HG02763 (cell line): ENCODE data around the gene SOHLH2.

Experiments used
- ATAC-seq: cut with Tn5 transposase; IDR thresholded peaks from one replicate; pipeline ENCODE4 v1.9.1; 2021; ENCODE audit warnings: mild to moderate bottlenecking, moderate library complexity; ENCODE audit not compliant: unreplicated experiment

SOHLH2 gene

DNA sequence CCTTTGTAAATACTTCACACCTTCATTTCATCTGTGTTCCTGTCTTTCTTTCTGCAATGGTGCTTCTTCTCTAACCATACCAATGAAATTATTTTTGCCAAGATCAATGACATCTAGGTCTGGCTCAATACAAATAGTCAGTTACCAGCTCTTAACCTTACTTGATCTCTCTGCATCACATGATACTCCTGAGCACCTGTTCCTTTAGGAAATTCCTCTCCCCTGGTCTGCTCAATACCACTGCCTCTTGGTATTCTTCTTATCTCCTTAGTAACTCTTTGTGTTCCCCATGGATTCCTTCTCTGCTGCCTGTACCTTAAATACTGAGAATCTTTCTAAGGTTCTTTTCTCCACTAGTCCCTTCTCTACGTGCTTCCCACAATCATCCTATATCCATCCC, 25.9 kb downstream of the SOHLH2 start:
- no peak for ATAC-seq

DNA sequence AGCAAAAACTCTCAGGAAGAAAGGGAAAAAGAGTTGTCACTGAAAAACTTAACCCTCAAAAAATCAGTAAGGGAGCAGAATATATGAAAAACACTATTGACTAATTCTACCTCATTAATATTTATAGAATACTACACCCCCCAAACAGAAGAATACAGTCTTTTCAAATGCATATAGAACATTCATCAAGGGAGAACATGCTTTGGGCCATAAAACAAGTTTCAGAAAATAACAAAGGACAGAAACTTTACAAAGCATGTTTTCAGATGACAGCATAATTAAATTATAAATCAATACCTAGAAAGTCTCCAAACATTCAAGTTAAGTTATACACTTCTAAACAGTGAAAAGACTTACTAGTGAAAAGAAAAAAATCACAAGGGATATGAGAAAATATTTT, 30.5 kb downstream of the SOHLH2 start:
- no peak for ATAC-seq

DNA sequence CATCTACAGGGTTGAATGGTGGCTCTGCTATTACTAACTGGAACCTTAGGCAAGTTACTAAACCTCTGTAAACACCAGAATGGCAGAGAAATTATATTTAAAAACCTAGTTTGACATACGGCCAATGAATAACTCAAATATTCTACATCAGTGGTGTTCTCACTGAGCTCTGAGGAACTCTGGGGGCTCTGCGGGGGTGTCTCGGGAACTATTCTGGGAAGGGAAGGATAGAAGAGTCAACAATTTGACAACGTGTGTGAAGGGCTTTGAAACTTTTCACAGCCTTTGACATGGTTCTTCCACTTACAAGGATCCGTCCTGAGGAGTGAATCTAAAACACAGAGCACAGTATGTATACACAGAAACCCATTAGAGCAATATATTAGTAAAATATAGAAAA, 38.7 kb downstream of the SOHLH2 start:
- ATAC-seq: no peak

DNA sequence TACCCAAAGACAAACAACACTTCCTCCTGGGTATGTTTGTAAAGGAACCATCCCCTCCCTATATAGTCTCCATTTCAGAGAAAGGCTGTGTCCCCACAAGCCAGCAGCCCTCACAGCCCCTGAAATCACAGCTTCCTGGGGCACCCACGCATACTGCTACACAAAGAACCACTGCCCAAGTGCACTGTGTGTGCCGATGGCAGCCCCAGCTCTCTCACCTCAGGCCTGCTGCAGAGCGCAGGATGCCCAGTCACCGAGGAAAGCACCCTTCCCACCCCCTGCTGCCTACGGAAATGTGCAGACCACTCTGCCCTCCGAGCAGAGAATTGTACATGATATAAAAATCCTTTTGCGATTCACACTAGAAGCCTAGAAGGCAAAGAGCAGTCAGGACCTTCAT, 39.4 kb downstream of the SOHLH2 start:
- no peak for ATAC-seq

DNA sequence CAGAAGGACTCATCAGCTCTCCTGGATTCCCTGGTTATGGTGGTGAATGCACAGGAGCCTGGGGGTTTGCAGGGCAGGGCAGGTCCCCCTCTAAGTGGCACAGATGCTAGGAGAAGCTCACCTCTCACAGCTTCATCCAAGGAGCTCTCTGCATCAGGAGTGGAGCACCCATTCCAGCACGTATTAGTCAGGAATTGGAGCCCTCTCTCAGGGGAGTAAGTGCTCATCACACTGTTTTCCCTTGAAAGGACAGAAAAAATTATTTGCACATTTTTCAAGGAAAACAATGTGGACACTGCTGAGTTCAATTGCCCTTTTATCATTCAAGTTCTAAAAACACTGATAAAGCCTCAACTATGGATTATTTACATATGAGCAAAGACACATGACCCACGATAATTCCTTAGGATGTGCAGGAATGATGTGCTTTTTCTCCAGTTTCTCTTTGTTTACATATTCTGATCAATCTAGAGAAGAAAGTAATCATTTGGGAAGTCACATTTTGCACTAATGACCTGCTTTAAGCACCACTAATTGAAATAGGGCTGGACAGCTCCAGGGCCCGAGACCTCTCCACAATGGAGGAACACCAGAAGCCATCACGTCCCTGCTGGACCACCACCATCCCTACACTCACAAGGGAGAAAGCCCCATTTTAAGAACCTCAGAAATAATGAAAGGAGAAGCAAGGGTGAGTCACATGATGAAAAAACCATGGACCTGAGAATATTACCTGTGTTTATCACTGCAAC, 40.6 kb downstream of the SOHLH2 start:
- ATAC-seq: no peak

DNA sequence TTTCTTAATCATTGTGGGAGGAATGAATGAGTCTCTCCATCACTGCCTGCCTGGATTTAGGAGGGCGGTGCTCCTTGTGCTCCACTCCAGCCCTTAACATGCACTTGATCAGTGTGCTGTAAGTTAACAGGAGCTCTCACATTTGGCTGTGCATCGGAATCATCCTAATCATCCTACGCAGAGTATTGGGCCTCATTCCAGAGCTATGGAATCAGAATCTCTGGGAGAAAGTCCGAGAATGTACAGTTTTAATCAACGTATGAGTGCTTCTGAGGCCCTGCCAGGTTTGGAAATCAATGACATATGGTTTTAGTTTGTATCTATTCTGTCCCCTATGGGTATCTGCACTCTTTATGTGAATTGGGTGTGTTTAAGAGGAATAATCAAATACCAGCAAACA, 48.3 kb downstream of the SOHLH2 start:
- ATAC-seq: no peak

DNA sequence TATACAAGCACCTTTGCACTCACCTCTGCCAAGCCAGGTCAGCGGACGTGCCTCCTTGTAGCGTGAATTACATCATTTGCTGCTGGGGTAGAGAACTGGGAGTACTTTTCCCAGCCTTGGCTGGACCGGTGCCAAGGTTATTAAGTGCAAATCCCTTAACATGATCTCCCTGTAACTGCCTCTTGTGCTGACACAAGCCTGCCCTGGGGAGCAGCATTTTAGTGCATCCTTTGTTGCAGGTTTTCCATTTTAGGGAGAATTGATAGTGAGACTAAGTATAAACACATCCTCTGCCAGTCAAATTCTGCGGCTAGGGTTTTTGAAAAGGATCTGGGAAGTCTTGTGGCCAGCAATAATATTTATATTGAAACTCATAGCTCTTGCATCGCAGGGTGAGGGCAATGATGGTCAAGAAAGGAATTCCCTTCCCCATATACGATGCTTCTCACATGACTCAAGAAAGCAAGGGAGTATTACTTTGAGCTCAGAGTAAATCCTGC, 50.5 kb downstream of the SOHLH2 start:
- no peak for ATAC-seq

DNA sequence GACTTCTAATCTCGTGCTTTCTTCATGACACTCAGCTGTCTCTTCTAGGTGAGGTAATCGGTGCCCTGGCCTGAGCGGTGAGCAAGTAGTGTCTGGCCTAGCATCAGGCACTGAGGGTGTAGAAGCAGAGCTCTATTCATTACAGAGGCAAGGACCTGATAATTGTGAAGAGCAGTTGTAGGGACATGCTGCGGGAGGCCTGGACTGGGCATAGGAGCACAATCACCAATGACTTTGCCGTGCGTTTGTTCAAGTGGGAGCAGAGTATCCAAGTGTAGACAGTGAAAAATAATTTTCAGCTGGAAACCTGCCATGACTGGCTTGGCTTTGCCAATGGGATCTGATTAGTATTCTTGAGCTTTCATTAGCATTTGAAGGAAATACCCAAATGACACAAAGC, 51.1 kb downstream of the SOHLH2 start:
- no peak for ATAC-seq

DNA sequence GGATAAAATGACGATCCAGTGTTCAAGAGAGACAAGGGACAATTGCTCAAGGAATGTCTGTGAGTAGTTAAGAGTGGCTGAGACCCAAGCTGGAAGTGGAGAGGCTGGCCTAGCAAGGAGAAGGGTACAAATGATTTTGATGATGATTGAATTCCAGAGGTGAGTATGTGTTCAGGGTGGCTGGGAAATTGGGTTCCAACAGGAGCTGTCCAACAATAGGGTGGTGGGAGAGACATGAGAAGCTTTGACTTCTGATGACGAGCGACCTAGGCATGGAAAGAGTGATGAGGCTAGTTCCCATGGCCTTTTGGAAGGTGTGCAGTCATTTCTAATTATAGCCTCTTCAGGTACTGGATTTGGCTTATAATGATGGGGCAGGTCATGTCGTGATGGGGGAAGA, 54.1 kb downstream of the SOHLH2 start:
- no peak for ATAC-seq

DNA sequence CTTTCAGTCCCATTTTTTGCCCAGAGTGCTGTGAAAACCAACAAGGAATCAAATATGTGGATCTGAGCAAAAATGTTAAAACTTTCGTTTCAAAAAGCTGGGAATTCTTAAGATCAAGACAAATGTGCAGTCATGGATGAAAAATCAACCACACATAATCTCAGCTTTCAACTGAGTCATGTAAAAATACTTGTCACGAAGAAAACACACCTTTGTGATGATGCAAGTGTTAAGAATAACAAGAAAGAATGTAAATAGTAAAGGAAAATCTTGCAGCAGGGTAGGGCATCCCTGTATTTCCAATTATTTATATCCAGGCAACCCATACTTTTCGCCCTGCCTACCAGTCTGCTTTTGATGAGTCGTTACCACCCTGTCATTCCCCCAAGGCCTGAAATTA, 55.7 kb downstream of the SOHLH2 start:
- no peak for ATAC-seq

DNA sequence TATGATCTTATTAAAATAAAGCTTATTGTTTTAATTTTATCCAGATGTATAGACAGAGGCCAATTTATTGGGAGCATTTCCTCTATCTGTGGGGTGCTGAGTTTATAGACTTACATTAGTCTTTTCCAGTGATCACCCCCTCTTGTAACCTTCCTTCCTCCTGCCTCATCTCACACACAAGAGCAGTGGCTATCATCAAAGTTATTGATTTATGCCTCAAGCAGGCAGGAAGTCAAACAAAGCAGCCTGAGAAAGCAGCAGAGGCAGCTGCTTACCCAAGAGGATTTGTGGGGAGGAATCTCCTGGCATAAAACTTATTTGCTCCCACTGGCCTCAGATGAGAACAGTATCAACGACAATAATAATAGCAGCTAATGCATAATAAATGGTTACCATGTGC, 56.9 kb downstream of the SOHLH2 start:
- ATAC-seq: no peak

DNA sequence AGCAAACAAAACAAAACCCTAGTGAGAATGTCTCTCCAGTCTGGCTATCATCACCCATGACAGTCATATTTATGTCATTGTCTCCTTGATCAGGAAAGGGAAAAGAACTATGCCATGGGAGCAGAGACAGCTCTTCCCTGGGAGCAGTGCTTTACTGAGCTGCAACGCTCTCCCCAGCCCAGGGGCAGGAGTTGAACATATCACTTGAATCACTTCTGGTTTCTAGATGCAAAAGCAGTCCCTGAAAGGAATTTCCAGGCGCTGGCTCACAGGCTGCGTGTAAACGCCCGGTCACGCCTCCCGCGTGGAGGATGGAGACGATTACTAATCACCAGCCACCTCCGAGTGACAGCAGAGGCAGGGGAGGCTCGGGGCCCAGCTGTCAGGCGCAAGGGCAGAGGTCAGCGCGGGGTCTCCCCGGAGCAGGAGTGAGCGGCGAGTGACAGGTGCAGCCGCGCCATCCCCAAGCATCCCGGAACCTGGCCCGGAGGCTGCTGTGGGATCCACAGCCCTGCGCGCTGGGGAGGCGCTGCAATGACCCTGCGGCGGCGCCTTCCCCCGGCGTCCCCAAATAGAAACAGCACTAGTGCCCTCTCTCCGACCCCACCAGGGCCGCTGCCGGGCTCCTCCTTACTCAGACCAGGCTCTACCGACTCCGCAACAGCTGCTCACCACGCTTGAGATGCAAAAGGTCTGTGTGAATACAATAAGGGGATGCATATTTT, 59.6 kb downstream of the SOHLH2 start:
- ATAC-seq: no peak

DNA sequence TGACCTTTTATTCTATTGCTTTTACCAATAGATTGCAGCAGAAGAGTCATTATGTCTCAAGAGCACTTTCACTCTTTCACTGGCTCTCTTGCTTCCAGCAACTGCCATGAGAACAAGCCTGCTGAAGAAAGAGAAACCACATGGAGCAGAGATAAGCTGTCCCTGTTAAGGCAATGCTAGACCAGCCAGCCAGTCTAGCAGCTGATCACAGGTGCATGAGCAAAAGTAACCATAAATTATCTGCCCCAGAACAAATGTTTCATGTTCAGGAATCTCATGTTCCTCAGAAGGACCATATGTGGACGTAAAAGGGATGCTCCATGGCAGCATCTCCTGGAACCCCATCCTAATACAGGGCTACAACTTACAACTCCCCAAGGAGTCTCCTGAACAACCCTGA, 62.8 kb downstream of the SOHLH2 start:
- no peak for ATAC-seq

DNA sequence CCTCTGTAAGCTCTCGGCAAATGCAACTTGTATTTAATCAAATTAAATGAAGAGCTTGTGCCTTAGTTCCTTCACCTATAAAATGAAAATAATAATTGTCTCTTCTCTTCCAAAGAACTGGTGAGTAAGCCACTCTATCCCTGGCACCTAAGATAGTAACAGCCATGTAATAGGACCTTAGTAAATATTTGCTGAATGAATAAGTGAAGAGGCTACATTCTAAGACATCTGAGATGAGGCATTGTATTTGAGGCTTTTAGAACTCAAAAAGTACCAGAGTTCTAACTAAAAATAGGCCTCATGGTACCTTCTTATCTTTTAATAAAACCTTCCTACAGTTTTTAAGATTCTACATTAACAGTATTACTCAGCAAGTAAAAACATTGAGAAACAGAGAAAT, 65.9 kb downstream of the SOHLH2 start:
- no peak for ATAC-seq

DNA sequence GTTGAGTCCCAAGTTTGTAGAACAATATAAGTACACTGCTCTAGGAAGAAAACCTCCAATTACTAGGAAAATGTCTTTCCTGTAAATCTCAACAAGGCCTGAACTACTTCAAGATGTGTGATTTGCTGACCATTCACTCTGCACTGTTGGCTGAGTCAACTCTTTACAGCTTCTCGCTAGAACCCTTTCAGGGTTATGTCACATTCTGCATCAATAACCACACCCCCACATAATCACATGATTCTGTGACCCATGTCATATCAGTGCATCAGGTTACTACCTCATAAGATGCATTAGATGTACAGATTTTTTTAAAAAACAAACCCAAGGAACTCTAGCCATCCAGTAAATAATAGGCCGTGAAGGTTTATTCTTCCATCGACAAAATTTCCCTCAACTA, 67.0 kb downstream of the SOHLH2 start:
- ATAC-seq: no peak

DNA sequence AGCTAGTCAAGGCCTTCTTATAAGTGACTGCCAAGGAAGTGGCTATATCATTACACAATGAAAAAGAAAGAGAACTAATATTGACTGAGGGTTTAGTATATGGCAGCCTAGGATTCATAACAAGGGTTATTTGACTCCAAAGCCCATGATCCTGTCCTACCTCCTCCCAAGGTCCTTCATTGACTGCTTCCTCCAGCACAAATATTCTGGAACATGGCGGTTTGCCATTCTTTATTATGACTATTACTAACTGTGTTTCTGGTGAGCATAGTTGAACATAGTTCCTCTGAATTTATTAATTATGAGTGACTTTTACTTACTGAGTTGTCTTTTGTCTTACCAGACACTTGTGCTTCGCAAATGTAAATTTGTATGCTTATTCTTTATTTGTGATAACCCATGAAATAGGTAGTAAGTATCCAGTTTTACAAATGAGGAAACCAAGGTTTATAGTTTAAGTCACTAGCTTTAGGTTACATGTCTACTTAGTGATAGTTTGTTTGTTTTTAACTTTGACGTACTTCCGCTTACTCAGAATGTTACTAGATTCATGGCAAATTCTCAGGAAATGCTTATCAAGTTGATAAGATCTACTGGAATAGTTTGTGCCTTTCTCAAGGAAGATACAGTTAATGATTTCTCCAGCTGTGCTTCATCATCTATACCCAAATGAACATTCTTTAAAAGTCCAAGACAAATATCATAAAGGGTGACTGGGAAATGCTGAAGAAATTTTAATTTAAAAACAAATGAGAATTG, 67.7 kb downstream of the SOHLH2 start:
- no peak for ATAC-seq

DNA sequence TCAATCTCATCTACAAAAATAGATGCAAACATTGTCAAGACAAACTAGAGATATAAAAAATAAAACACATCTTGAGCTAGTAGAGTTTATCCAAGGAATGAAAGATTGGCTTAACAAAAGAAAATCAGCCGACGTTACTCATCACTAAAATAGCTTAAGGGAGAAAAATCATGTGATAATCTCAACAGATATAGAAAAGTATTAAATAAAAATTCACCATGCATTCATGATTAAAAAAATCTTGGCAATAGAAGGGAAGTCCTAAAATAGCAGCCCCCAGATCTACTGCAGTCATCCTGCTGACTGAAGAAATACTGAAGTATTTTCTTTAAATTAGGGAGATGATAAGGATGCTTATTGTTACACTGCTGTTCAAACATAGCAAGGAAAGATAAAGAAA, 70.6 kb downstream of the SOHLH2 start:
- no peak for ATAC-seq

DNA sequence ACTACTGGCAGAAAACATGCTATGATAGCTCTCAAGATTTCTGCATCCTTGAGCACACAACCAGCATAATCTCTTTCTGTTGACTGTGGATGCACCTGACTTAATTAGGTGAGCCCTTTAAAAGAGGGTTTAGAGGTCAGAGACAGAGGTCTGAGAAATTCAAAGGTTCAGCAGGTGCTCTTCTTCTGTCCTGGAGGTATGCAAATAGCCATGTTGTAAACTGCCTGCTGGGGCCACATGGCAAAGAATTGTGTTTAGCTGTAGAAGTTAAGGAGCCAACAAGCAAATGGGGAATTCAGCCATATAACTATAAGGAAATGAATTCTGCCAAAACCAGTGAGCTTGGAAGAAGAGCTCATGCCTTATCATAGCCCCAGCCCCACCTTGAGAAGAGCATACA, 71.6 kb downstream of the SOHLH2 start:
- no peak for ATAC-seq

DNA sequence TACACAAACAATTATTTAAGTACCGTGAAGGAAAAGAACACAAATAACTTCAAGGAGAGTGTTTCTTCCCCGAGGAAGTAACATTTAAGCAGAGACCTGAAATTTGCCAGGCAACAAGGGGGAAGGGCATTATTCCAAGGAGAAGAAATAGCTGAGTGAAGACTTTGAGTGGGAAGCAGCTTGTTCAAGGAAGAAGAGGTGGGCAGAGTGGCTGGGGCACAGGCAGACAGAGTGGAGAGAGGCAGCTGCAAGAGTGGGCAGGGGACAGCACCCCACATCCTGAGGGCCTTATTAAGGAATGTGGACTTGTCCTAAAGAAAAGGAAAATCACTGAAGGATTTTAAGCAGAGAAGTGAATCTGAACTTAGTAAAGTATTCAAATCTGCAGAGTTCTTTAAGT, 78.5 kb downstream of the SOHLH2 start:
- ATAC-seq: no peak

DNA sequence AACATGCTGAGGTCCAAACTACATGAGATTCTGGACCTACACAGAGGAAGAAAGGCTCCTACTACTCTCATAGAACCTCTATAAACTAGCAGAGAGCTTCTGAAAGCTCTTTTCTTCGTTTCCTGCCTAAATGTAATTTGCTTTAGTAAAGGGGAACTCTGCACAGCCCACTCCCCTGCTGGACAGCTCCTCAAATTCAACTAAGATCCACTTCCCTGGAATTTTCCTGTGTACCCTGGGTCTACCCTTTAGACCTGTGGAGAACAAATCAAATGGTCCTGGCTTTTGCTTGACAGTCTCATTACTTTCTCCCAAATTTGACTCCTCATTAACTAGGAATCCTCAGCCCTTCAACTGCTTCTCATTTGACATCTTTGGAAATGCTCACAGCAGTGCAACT, 79.7 kb downstream of the SOHLH2 start:
- ATAC-seq: no peak

DNA sequence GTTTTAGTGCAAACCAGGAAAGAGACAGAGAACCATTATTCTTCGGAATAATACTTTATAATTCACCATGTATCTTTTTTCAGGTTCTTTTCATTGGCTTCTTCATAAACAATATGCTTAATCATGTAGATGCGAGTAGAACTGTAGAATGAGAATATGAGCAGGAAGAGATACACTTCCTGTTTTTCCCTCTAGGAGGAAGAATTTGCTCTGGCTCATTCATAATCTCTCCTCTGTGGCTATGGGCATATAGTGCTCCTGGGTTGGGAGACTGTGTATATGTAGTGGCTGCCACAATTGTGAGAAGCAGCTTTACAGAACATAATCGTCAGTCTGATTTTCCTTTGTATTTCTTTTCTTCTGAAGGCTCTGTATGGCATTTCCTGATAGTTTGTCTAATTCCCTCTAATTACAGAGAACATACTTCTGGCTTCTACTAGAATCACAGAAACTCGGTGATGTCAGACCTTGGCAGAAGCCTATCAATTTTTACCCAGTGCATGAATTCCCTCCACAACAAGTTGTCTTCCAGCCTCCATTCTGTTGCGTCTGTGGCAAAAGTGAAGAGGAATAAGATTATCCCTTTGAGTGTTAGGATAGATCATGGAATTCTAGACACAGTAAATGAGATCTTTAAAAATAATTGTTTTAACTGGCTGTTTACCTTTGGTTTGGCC, 80.3 kb downstream of the SOHLH2 start:
- no peak for ATAC-seq
